GM21390 (cell line): ENCODE data around the gene MAST4.

Source experiments
- ATAC-seq: cut with Tn5 transposase; IDR thresholded peaks from one replicate; pipeline ENCODE4 v1.9.1; 2021; ENCODE audit not compliant: unreplicated experiment

The MAST4 gene

DNA sequence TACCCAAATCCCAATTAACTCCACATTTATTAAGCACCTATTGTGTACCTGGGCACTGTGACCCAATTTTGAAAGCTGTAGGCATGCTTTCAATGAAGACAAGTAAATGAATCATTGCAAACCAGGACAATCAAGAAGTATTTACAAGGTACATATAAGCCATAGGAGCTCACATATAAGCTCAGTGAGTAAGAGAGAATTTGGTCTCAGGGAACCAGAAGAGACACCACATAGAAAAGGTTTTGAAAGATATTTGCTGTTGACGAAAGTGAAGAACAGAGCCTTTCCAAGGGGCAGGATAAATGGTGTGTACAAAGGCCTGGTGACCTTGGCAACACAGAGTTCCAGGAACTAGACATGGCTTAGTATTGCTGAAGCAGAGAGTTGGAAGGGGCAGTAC, 412.8 kb downstream of the MAST4 start:
- no peak for ATAC-seq

- no peak for ATAC-seq
Measured at GRCh38 chr5:67010684-67011409, 414.7 kb downstream of the MAST4 start.

GRCh38 chr5:67011422-67011821, 415.2 kb downstream of the MAST4 start:
- no peak for ATAC-seq

- no peak for ATAC-seq
Measured at GRCh38 chr5:67012171-67012570, 416.0 kb downstream of the MAST4 start.

- ATAC-seq, result no peak
Measured at GRCh38 chr5:67013719-67014118, 417.5 kb downstream of the MAST4 start.

- ATAC-seq, result no peak
Measured at GRCh38 chr5:67014191-67014590, 418.0 kb downstream of the MAST4 start.

DNA sequence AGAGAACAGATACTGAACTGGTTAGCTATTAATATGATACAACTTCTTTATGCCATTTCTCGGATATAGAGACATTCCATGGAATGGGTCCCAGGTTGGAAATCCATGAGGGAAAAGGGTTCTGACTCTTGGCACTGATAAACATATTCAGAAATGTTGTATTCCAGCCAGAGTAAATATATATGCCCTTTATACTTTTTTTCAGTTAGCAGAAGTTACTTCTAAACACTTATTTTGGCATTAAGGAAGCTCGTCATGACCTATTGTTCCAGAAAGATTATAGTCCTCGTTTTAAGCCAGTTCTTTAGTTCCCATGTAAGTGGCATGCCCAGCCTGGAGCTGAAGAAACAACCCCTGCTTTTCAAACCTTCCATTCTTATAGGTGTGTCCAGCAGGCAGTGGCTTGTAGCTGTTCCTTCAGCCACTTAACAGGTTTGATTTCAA, 418.8 kb downstream of the MAST4 start:
- no peak for ATAC-seq

DNA sequence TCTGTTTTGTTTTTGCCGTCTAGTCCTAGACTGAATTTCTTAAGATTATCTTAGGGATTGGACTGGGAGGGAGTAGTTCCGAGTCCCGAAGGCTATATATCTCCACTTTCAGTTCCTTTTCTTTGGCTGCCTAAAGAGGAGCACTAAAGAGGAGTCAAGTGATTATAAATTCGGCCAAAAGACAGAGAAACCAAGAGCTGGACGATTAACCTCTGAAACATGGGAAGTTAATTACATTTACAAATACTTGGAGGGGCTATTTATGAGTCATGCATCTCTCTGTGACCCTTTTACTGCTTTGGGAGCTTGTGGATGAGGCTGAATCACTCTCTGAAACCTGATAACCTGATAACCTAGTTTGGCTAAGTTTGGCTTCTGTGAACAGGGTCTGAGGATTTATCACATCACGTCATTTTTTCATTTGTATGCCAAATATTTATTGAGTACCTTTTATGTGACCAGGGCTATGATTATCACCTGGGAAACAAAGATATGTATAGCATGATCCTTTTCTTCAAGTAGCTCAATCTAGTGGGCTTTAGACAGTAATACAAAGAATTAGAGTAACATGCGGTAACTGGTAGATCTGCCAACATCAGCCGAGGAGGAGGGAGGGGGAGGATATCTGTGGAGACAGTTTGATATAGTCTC, 419.5 kb downstream of the MAST4 start:
- ATAC-seq, result no peak

DNA sequence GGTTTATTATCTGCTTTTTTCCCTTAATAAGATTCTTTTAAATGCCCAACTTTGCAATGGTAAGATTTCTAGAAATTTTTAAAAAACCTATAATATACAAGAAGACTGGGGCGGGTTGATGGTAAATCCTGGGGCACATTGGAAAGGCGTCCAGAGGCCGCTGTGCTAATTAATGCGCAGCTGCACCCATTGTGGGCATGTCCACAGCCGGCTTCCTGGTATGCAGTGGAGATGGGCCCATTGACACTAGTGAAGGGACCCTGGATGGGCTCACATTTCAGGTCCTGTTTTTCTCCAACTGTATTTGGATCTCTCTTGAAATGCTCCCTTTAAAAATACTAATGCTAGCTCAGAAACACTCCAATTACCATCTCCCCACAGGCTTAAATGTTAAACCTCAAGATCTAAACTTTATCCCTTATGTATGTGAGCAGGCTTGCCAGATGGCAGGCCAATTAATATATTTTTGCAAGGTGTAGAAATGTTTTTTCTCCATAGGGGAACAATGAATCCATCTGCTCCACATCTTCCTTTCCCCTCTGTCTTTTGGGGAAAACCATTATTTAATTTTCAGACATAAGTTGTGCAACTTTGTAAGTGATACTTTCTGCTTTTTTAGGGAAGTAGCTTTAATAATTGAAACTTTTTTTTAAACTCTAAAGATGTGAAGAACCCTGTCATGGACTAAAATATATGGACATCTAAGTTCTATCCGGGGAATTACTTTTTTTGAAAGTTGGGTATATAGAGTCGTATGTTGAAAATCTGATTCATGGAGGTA, 423.1 kb downstream of the MAST4 start:
- no peak for ATAC-seq

- no peak for ATAC-seq
Measured at GRCh38 chr5:67020096-67020615, 424.0 kb downstream of the MAST4 start.

- ATAC-seq, result no peak
Measured at GRCh38 chr5:67021031-67021430, 424.8 kb downstream of the MAST4 start.

- ATAC-seq, result no peak
Measured at GRCh38 chr5:67021521-67021920, 425.3 kb downstream of the MAST4 start.

- no peak for ATAC-seq
Measured at GRCh38 chr5:67021962-67022361, 425.8 kb downstream of the MAST4 start.

DNA sequence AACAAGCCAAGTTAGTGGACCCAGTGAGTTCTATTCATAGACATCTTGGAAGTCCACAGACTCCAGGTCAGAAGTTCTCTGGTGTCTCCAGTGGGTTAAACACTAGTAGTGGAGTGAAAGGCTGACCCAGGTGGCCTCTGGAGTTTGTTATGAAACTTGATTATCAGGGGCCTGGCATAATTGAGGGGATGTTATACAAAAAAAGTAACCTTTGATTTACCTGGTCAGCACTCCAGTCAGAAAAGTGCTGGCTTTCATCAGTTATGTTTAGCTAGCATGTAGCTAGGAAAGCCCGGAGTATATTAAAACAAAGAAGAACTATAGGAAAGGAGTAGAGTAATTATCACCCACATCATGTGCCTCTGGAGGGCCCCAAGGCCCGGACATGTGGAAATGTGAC, 429.3 kb downstream of the MAST4 start:
- ATAC-seq, result no peak

DNA sequence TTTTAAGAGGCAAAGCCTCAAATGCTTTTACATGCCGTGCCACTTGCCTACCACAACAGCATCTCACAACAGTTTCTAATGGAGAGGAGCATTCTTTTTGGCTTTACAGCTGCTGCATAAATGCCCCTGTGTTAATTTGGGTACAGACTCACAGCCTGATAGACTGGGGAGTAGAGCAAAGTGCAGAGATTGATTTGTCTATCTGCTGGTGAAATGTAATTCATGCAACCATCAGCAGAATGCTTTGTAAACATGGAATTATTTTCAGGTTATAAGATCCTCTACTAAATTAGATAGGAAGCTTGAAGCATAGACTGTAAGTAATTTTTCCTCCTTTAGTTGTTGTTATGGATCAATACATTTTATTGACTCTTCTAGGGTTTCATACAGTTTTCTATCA, 430.1 kb downstream of the MAST4 start:
- no peak for ATAC-seq

DNA sequence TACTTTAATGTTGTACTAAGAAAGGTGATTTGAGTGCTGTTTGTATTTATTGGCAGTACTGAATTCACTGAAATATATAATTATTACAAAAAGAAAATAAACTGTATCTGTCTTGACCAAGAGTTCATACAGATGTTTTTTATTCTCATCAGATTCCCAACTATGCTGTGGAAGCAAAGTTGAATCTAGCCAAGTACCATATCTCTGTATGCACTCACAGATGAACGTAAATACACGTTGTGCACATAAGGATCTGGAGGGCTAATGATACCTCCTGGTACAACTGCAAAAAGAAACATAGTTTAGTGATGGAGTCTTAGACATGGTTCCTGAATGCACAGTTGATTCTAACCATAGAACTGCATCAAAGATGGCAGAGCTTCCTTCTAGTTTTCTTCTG, 431.0 kb downstream of the MAST4 start:
- no peak for ATAC-seq

DNA sequence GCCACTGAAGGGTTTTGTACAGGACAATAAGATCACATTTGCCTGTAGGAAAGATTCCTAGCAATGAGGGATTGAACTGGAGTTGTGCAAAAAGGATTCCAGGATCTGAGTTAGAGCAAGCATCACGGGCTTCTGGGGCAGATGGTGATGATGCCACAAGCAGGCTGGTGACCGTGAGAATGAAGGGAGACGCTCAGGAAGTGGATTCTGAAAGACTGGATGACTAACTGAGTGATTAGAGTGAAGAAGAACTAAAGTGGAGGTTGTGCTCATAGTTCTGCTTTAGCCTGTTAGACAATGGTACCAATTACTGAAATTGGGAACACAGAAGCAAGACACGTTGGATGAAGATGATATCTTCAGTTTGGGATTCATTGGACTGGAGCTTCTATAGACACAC, 432.2 kb downstream of the MAST4 start:
- no peak for ATAC-seq

DNA sequence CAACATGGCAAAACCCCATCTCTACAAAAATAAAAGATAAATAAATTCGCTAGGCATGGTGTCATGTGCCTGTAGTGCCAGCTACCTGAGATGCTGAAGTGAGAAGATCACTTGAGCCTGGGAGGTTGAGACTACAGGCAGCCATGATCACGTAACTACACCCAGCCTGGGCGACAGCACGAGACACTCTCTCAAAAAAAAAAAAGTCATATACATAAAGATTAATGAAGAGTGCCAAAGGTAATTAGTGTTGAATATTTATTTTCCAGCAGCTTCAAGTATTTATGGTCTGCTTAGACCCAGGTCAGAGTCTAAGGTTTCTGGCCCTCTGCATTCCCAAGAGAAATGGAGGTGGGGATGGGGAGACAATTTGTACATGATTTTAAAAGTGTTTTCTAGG, 432.7 kb downstream of the MAST4 start:
- no peak for ATAC-seq

- no peak for ATAC-seq
Measured at GRCh38 chr5:67029481-67029880, 433.3 kb downstream of the MAST4 start.

DNA sequence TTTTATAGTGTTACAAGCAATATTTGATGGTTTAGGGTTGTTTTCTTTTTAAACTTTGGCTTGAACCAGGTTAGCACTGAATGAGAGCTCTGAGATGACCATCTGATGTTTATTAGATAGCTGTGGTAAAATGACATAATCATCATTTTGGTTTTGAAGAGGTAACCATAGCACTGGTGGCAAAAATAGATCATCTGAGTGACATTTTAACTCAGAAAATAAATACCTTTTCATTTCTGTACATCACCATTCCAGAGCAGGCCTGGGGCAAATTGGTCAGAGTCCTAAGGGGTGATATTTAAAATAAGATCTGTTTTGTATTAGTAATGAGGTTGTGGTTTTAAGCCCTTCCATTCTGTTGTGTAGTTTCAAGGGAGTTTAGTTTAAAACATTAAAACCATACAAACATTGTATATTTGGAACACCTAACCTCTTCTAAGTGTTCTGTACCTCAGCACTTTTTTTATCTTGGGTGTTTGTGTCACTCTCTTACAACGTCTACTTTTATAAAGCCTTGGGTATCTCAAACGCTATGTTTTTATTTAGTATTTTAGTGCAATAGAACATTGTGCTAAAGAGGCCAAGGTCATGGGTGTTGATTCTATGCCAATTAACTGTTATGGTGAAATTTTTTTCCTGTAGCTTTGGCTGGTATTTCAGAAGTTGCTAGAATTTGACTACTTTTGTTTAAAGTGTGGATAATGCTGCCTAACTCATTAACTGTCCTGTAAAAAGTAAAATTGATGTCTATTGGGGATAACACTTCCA, 434.3 kb downstream of the MAST4 start:
- no peak for ATAC-seq

DNA sequence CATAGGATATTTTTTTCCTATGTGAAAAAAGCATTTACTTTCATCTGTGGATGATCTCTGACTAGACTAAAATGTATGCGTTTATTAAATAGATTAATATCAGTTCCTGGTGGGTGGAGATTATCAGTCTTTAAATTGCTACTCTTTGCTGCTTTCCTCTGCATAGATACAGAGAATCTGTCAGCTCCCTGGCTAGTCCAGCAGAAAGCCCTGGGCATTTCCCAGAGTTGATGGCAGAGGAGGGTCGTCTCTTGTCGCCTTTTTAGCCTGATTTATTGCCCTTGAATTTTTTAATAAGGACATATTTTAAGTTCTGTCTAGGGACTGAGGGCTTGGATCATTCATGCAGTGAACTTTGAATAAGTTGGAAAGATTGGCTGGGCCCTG, 434.9 kb downstream of the MAST4 start:
- ATAC-seq, result no peak
